Stimulated activated CD8-positive, alpha-beta memory T cell treated with anti-CD3 and anti-CD28 coated beads, Interleukin-7, amount 100 ng/mL, for 4 hours (primary cell): ENCODE data around the gene MYLK4.

Experiments
- DNase-seq, 2 donors: peaks; one replicate each; pipeline ENCODE4 v3.0.0-alpha.2; 2020; ENCODE audit warnings: low read depth in 2 of 2

MYLK4 gene

DNA sequence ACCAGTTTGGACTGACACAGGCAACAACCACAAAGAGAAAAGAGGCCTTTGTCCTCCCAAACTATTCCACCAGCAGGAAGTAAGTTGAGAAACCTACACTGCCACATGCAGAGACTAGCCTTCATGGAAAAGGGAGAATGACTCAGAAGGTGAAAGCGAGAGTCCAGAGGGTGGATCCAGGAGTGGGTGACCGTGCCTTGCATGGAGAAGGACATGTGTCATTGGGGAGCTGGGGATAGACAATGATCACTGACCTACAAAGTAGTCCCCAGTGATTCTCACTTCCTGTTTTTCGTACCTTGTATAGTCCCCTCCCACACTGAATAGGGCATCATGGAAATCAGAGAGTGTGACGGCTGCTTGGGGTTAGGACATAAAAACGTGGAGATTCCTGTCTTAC lies 91.9 kb downstream of the MYLK4 start:
- DNase-seq, result no peak

- no peak for DNase-seq
These were observed 94.2 kb downstream of the MYLK4 start for GRCh38 chr6:2656460-2657079.

DNA sequence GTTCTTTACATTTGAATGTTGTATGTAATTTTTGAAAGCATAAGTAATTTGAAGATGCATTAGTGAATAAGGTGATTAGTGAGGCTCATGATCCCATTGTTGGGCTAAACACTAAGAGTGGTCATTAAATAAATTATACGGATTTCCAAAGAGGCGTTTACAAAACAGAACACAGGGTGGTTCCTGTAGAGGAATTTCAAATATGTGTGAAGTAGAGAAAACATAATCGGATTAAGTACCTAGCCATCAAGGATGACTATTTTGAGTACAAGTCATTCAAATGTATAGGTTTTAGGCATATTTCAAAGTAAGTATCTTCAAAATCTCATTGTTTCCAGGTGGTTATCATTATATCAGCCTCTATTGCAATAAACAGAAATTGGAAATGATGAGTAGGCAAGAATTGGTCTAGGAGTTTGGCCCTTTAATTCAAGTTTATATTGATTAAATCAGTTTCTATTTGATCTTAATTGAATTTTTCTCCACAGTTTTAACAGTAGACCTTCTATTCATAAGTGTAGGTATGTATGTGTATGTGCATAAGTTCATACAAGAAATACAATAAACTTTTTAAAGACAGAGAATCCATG lies 94.8 kb downstream of the MYLK4 start:
- no peak for DNase-seq

- no peak for DNase-seq
These were observed 97.2 kb downstream of the MYLK4 start for GRCh38 chr6:2653369-2654032.

- DNase-seq, result no peak
These were observed 98.1 kb downstream of the MYLK4 start for GRCh38 chr6:2652611-2653010.

DNA sequence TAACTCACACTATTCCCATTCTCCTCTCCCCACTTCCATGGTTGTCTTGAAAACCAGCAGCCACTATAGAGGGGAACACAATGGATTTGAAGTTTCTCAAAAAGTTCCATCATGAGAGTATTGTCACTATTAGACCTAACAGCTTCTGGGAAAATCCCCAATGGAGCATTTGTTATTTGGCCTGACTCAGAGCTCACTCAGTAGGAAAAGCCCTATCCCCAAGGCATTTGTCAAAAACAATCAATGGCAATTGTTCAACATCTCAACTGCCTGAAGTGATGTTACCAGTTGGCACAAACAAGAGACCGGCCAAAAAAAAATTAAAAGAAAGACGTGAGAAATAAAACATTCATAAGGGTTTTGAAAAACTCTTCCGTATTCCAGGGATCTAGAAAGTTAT lies 98.8 kb downstream of the MYLK4 start:
- no peak for DNase-seq

- no peak for DNase-seq
These were observed 99.2 kb downstream of the MYLK4 start for GRCh38 chr6:2651536-2651935.

DNA sequence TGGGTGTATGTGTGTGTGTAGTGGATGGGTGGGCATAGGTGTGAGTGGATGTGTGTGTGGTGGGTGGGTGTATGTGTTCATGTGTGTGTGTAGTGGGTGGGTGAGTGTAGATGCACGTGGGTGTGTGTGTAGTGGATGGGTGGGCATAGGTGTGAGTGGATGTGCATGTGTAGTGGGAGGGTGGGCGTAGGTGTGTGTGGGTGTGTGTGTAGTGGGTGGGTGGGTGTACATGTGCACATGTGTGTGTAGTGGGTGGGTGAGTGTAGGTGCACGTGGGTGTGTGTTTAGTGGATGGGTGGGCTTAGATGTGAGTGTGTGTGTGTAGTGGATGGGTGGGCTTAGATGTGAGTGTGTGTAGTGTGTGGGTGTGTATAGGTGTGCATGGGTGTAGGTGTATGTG lies 104.4 kb downstream of the MYLK4 start:
- no peak for DNase-seq

GRCh38 chr6:2643935-2644539 lies 106.7 kb downstream of the MYLK4 start:
- no peak for DNase-seq

- no peak for DNase-seq
These were observed 107.6 kb downstream of the MYLK4 start for GRCh38 chr6:2643130-2643529.

DNA sequence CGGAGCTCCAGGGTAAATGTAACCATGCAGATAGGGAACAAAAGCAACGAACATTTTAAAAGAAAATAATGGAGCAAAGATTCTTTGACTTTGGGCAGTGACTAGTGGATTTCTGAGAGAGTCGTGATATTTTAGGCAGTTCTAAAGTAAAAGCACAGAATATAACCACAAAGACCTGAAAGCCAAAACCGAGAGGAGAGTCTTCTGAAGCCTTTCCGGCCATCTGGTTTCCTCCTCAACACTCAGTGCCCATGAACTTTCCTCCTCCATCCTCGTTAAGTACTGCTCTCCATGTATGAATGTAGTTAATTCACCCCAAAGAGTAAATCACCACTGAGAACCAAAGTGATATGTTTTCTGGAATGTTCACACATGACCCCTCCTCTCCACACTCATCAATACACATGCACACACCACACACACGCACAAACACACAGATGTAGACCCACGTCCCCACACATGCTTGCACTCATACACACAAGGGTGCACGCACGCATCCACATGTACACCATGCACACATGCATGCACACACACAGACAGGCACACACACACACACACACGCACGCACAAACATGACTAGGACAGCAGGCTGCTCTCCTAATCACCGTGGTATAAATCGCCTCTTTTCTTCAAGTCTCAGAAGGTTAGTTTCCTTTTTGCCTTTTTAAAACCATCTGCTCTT lies 109.5 kb downstream of the MYLK4 start:
- DNase-seq, result no peak

- DNase-seq, result no peak
These were observed 110.2 kb downstream of the MYLK4 start for GRCh38 chr6:2640551-2640950.

DNA sequence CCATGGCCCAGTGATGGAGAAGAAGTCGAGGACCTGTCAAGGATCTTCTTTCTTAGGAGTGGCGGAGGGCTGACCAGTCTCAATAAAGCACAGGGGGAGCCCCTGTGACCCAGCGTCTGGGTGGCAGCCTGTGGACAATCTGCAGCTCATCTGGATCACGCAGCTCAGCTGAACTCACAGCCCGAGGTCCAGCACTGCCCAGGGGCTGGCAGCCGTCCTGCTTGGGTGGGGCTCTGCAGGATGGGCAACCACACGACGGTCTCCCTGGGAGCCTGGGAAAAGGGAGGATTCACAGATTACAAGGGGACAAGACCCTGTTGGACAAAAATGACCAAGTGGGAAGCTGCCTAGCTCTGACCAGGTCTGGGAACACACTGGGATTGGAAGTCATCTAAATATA lies 110.8 kb downstream of the MYLK4 start:
- DNase-seq, result no peak

DNA sequence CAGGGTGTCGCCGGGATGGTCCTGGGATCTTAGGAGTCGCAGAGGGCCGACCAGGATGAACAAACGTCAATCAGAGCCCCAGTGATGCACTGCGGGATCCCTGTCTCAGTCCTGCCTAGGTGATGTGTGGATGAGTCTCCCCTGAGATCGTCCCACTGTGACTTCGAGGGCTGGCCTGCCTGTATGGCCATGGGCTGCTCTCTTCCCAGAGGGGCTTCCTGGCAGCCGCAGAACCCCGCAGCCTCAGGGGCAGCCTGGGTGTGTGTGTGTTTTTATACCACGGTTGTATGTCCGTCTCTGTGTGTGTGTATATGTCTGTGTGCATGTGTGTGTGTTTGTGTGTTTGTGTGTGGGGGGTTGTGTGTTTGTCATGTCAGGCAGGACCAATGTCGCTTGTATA lies 111.6 kb downstream of the MYLK4 start:
- no peak for DNase-seq

GRCh38 chr6:2636672-2637071 lies 114.0 kb downstream of the MYLK4 start:
- no peak for DNase-seq

- DNase-seq, result no peak
These were observed 114.8 kb downstream of the MYLK4 start for GRCh38 chr6:2635911-2636310.

DNA sequence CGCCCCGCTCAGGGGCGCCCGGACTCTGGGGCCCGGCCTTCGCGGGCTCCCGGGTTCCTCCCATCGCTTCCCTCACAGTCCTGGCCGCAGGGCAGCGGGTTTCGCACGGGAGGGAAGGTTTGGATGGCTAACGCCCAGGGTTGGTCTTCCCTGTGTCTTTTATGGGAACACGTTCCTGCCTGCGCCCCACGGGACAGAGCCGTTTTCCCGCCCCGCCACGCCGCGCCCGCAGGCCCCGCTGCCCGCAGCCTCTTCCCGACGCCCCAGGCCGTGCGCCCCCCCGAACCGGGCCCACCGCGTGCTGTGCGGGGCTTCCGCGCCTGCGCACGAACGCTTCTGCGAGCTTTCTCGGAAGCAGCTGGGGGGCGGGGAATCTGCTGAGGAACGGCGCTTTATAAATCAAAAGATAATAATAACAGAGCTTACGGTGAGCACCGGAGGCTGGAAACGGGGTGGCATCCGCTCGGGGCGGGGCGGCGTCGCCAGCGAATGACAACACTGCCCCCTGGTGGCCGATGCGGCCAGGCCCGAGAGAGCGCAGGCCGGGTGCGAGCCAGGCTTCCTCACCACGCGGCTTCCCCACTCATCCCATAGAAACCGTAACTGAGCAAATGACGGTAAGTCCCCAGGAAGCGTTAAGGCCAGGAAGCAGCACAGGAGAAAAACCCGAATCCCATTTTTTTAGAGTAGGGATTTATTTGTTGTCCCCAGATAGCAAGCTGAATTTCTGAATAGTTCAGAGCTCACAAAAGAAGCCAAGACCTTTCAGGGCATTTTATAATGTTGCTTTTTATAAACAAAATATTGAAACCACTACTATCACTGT lies 116.4 kb downstream of the MYLK4 start:
- DNase-seq, result peak; percentile 50 to 69

DNA sequence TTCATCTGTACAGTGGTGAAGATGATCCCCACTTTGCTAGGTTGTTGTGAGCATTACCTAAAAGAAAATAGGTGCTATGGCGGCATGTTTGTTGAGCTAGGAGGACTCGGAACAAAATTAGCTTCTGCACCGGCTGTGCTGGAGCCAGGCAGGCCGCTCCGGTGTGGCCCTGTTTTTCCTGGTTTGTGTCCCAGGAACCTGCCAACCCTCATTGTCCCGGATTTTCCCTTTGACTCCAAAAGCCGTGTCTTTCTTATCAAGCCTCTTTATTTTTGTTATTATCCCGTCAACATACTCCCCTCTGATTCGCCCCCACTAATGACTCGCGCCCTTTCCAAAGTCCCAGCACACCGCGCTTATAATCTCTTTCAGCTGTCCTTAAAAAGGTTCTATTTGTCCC lies 117.0 kb downstream of the MYLK4 start:
- DNase-seq, result no peak

GRCh38 chr6:2632976-2633584 lies 117.6 kb downstream of the MYLK4 start:
- no peak for DNase-seq

DNA sequence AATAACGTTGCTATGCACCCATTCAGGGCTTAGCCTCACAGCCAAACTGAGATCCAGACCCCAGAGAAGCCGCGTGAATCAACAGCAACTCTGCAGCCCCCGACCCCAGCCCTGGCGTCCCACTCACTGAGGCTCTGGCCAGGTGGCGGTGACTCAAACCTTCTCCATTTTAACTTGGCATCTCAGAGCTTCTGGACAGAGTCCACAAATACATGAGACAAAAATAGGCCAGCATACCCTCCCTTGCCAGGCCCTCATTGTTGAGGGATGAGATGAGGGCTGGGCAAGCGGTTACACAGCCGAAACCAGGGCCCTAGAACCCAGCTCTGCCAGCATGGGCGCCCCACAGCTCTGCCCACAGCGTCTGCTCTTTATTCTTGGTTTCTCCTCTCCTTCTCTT lies 118.4 kb downstream of the MYLK4 start:
- no peak for DNase-seq

DNA sequence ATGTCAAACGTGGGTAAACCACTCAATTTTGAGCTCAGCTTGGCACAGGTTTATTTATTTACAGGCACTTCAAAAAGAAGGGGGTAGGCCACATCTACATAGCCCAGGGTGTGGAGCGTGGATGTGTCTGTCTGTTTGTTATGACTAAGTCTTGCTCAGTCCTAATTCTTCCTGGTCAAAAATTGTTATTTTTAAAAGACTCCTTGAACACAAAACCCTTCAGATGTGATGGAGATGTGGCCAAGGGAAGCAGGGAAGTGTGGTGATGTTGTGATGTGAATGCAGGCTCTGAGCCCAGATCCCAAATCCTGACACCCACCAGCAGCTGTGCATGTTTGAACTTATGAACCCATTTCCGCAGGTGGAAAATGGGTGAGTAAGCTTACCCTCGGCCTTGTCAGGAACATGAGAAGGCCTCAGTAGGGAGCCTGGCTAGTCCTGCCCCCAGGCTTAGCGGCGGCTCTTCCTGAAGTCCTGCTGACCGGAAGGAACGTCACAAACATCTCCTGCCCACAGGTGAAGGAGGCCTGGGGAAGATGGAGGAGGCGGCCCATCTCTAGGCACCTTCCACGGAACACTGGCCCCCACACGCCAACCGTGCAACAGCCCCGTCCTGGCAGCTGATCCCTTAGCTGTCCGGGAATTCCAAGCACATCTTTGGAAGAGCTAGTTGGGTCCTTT lies 119.7 kb downstream of the MYLK4 start:
- DNase-seq, result no peak
